ENCODE data around the gene OCIAD1.
A peak's percentile ranks its signal among the peaks of the same experiment; 100 is the strongest.

Gene OCIAD1

DNA sequence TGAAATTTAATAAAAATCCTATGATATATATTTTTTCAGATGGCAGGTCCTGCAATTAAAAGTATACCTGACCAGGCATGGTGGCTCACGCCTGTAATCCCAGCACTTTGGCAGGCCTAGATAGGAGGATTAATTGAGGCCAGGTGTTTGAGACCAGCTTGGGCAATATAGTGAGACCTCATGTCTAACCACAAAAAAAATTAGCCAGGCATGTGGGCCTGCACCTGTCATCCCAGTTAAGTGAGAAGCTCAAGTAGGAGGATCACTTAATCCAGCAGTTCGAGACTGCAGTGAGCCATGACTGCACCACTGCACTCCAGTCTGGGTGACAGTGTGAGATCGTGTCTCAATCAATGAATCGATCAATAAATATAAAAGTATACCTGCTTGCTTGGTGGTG, 73.2 kb downstream of the OCIAD1 start:
- H3K27ac ChIP-seq: no peak overlapping the region
- H3K27me3 ChIP-seq (ENCODE audit: control insufficient read depth, insufficient read depth, low read length): no peaks in the 10 kb centered on the region
- TF ChIP-seq, protein P1, sequence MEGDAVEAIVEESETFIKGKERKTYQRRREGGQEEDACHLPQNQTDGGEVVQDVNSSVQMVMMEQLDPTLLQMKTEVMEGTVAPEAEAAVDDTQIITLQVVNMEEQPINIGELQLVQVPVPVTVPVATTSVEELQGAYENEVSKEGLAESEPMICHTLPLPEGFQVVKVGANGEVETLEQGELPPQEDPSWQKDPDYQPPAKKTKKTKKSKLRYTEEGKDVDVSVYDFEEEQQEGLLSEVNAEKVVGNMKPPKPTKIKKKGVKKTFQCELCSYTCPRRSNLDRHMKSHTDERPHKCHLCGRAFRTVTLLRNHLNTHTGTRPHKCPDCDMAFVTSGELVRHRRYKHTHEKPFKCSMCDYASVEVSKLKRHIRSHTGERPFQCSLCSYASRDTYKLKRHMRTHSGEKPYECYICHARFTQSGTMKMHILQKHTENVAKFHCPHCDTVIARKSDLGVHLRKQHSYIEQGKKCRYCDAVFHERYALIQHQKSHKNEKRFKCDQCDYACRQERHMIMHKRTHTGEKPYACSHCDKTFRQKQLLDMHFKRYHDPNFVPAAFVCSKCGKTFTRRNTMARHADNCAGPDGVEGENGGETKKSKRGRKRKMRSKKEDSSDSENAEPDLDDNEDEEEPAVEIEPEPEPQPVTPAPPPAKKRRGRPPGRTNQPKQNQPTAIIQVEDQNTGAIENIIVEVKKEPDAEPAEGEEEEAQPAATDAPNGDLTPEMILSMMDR (IDR thresholded peaks at IDR 0.05): no peak
- no peak overlapping the region for H3K4me2 ChIP-seq (ENCODE audit: low read length)
- H3K36me3 ChIP-seq (ENCODE audit: control insufficient read depth, insufficient read depth, low read length): no peaks in the 10 kb centered on the region
- no peaks in the 10 kb centered on the region for H3K79me2 ChIP-seq
- no peak overlapping the region for H3K9ac ChIP-seq
- no peak overlapping the region for H2AFZ ChIP-seq
- peaks cover 3% of the 10 kb centered on the region for H3K4me1 ChIP-seq
- no peaks in the 10 kb centered on the region for H3K9me3 ChIP-seq (ENCODE audit: control insufficient read depth, low read length)
- H3K4me3 ChIP-seq (ENCODE audit: low read depth, low read length): no peak overlapping the region

DNA sequence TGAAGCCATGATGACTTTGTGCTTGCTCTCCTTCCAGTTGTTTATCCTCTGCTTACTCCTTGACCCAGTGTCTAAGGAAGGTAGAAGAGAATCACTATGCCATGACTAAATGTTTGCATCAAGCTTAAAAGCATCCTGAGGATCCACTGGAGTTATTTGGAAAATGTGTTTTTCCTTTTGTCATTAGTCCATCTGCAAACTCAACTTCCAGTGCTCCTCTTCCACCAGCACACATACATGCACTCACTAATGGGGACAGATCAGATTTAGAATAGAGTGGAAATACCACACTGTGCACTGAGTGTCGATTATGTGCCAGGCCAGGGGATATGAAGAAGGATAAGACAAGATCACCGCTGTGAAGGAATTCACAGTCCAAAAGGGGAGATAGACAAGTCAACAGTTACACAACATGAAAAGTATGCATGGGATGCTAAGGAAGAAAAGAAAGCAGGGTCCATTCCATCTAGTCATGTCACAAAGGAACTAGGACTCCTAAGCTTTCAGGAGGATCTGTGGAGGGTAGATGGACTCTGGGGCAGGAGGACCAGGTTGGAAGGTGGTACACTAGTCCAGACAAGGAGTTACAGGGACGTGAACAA, 73.8 kb downstream of the OCIAD1 start:
- TF ChIP-seq, protein P1 (IDR thresholded peaks at IDR 0.05): no peak
- no peak overlapping the region for H3K27ac ChIP-seq
- H3K79me2 ChIP-seq: no peaks in the 10 kb centered on the region
- H3K36me3 ChIP-seq (ENCODE audit: control insufficient read depth, insufficient read depth, low read length): no peaks in the 10 kb centered on the region
- peaks cover under 1% of the 10 kb centered on the region for H3K4me1 ChIP-seq
- no peak overlapping the region for H3K4me2 ChIP-seq (ENCODE audit: low read length)
- H2AFZ ChIP-seq: no peak overlapping the region
- H3K4me3 ChIP-seq (ENCODE audit: low read depth, low read length): no peak overlapping the region
- H3K27me3 ChIP-seq (ENCODE audit: control insufficient read depth, insufficient read depth, low read length): no peaks in the 10 kb centered on the region
- H3K9me3 ChIP-seq (ENCODE audit: control insufficient read depth, low read length): no peaks in the 10 kb centered on the region
- no peak overlapping the region for H3K9ac ChIP-seq

DNA sequence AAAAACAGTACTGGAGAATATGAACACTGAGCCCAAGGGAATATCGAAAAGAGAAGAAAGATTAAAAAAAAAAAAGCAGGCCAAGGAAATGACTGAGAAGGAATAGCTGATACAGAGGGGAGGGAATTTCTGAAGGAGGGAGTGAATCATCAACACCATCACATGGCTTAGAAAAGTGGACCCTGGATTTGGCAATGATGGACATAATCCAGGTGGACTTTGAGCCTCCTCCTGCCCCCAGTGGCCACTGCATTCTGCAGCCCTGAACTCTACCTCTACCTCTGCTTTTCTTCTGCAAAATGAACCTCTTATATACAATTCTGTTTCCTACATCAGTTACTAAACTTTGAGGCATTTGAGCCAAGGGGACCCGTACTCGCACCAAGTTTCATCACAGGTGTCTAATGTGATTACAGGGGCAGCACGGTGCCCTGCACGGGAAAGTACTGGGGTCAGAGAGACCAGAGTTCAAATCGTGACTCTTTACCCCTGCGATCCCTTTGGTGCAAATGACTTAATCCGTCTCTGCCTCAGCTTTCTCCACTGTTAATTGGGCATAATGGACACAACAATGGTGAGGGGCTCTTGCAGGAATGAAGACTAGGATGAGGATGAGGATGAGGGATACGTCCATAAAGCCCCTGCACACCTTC, 74.6 kb downstream of the OCIAD1 start:
- Histone ChIP-seq H3K9ac (no peak overlapping the region), H3K27ac (no peak overlapping the region), H3K79me2 (no peaks in the 10 kb centered on the region), H3K4me2 (ENCODE audit: low read length) (peak overlapping the region; percentile 76), H3K27me3 (ENCODE audit: control insufficient read depth, insufficient read depth, low read length) (no peaks in the 10 kb centered on the region), H3K4me3 (ENCODE audit: low read depth, low read length) (peak overlapping the region; percentile 76), H3K4me1 (no peaks in the 10 kb centered on the region), H3K9me3 (ENCODE audit: control insufficient read depth, low read length) (no peaks in the 10 kb centered on the region), H2AFZ (no peak overlapping the region), H3K36me3 (ENCODE audit: control insufficient read depth, insufficient read depth, low read length) (no peaks in the 10 kb centered on the region)
- TF ChIP-seq, protein P1 (IDR thresholded peaks at IDR 0.05): no peak

GRCh38 chr4:48906206-48907173, 75.6 kb downstream of the OCIAD1 start, which contains the start of gene OCIAD2:
TSS of gene OCIAD2 (minus strand) at chr4:48906774. CDS start at chr4:48904549, 2,225 bp downstream.
- H3K27me3 ChIP-seq (ENCODE audit: control insufficient read depth, insufficient read depth, low read length): no peaks in the 10 kb centered on the region
- no peaks in the 10 kb centered on the region for H3K9me3 ChIP-seq (ENCODE audit: control insufficient read depth, low read length)
- peak within 1 kb of the TSS; percentile 91 for H2AFZ ChIP-seq
- H3K79me2 ChIP-seq: no peaks in the 10 kb centered on the region
- no peaks in the 10 kb centered on the region for H3K36me3 ChIP-seq (ENCODE audit: control insufficient read depth, insufficient read depth, low read length)
- TF ChIP-seq, protein P1 (IDR thresholded peaks at IDR 0.05): no peak
- H3K4me1 ChIP-seq: no peaks in the 10 kb centered on the region
- H3K27ac ChIP-seq: no peak within 1 kb of the TSS
- H3K4me2 ChIP-seq (ENCODE audit: low read length): peak within 1 kb of the TSS; percentile 76
- peak within 1 kb of the TSS; percentile 76 for H3K4me3 ChIP-seq (ENCODE audit: low read depth, low read length)
- H3K9ac ChIP-seq: peak within 1 kb of the TSS; percentile 37

Measured in parathyroid adenoma (tissue), 2 donors.